Large intestine (tissue), 3 donors: ENCODE measurements around the gene CCIN. TPM values are rescaled to one million over a fixed set of nuclear protein-coding genes. Genes with fewer than 3 reads are reported as not detected.
"Not testable (repeated sequence)": the region's sequence is repeated elsewhere in the genome, so short reads cannot be mapped to it uniquely, and the experiment has no call there.

Experiments
- DNase-seq, 2 donors: peaks; one replicate each; pipeline versions ENCODE4 v3.0.0 to v3.0.0-alpha.2; 2013
- H3K27ac ChIP-seq: one replicate; pipeline ENCODE4 v1.5.1; 2013; ENCODE audit warnings: low read length
- H3K27me3 ChIP-seq: 2 replicates; pipeline ENCODE4 v1.6.1; 2013; ENCODE audit warnings: low read length; ENCODE audit not compliant: control insufficient read depth, insufficient read depth
- H3K36me3 ChIP-seq: 2 replicates; pipeline ENCODE4 v1.6.1; 2013; ENCODE audit warnings: low read length; ENCODE audit not compliant: control insufficient read depth, insufficient read depth
- H3K4me1 ChIP-seq: one replicate; pipeline ENCODE4 v1.6.1; 2013; ENCODE audit warnings: low read length; ENCODE audit not compliant: control insufficient read depth, insufficient read depth
- H3K4me3 ChIP-seq: one replicate; pipeline ENCODE4 v1.5.1; 2013; ENCODE audit warnings: low read length
- H3K9me3 ChIP-seq: one replicate; pipeline ENCODE4 v1.6.1; 2013; ENCODE audit warnings: mild to moderate bottlenecking, low read depth, low read length, moderate library complexity; ENCODE audit not compliant: control insufficient read depth
- WGBS: methylation state at CpG from one replicate; pipeline ENCODE4 v1.1.5; 2013; ENCODE audit warnings: low lambda C conversion rate; ENCODE audit not compliant: insufficient coverage; 5-methylcytosine and 5-hydroxymethylcytosine counted together
- polyA plus RNA-seq: library from polyadenylated mRNA; unstranded; fragments of 120-200 nt; gene quantifications from one replicate; pipeline ENCODE4 v1.2.1, GENCODE V29; 2013

The CCIN gene
- polyA plus RNA-seq, 1 donor = 0.07 TPM

- WGBS = no CpG with 5 or more reads among the region's 7 CpGs
- H3K27ac ChIP-seq, H3K4me1 ChIP-seq, DNase-seq, H3K9me3 ChIP-seq, H3K4me3 ChIP-seq, H3K36me3 ChIP-seq: not testable (repeated sequence)
- peaks cover 16% of the 10 kb centered on the region for H3K27me3 ChIP-seq
Measured at GRCh38 chr9:36131666-36132065, 37.5 kb upstream of the CCIN start.

- Histone ChIP-seq H3K4me1 (peaks cover 7% of the 10 kb centered on the region), H3K27ac (no peak overlapping the region), H3K9me3 (no peaks in the 10 kb centered on the region), H3K4me3 (no peak overlapping the region), H3K36me3 (no peaks in the 10 kb centered on the region), H3K27me3 (peaks cover 19% of the 10 kb centered on the region)
- no peak for DNase-seq
- WGBS = no CpG with 5 or more reads among the region's 3 CpGs
Measured at GRCh38 chr9:36132086-36132485, 37.1 kb upstream of the CCIN start.

GRCh38 chr9:36134761-36135505 lies 34.3 kb upstream of the CCIN start:
- Histone ChIP-seq H3K9me3 (no peaks in the 10 kb centered on the region), H3K4me1 (peaks cover 14% of the 10 kb centered on the region), H3K27me3 (peaks cover 33% of the 10 kb centered on the region), H3K4me3 (no peak overlapping the region), H3K36me3 (no peaks in the 10 kb centered on the region), H3K27ac (no peak overlapping the region)
- DNase-seq = no peak
- WGBS = no CpG with 5 or more reads among the region's 9 CpGs

GRCh38 chr9:36135741-36136271 lies 33.4 kb upstream of the CCIN start:
- no peak overlapping the region for H3K27ac ChIP-seq
- peak overlapping the region; percentile 34 for H3K4me3 ChIP-seq
- peaks cover 16% of the 10 kb centered on the region for H3K4me1 ChIP-seq
- peaks cover 33% of the 10 kb centered on the region for H3K27me3 ChIP-seq
- H3K9me3 ChIP-seq = no peaks in the 10 kb centered on the region
- WGBS = no CpG with 5 or more reads among the region's 18 CpGs
- DNase-seq = no peak
- no peaks in the 10 kb centered on the region for H3K36me3 ChIP-seq

- Histone ChIP-seq H3K9me3 (no peaks in the 10 kb centered on the region), H3K36me3 (no peaks in the 10 kb centered on the region), H3K4me1 (peaks cover 16% of the 10 kb centered on the region), H3K27me3 (peaks cover 33% of the 10 kb centered on the region), H3K4me3 (peak within 1 kb of the TSS; percentile 58), H3K27ac (peak within 1 kb of the TSS; percentile 39)
- no CpG with 5 or more reads among the region's 83 CpGs for WGBS
- DNase-seq = peak; percentile 58 to 87
Measured at GRCh38 chr9:36136272-36136893, 32.8 kb upstream of the CCIN start, which contains the start of gene GLIPR2. GLIPR2 (plus strand) TSS chr9:36136733; CDS start chr9:36136779, 46 bp downstream.

- Histone ChIP-seq H3K36me3 (no peaks in the 10 kb centered on the region), H3K27ac (peak overlapping the region; percentile 39), H3K4me3 (peak overlapping the region; percentile 58), H3K4me1 (peaks cover 16% of the 10 kb centered on the region), H3K27me3 (peaks cover 33% of the 10 kb centered on the region), H3K9me3 (no peaks in the 10 kb centered on the region)
- 6% methylated on average over 3 of the region's 40 CpGs for WGBS
- DNase-seq = no peak
Measured at GRCh38 chr9:36136894-36137391, 32.2 kb upstream of the CCIN start.

GRCh38 chr9:36137392-36138004 lies 31.7 kb upstream of the CCIN start:
- Histone ChIP-seq H3K4me1 (peaks cover 20% of the 10 kb centered on the region), H3K9me3 (no peaks in the 10 kb centered on the region), H3K36me3 (no peaks in the 10 kb centered on the region), H3K27me3 (peaks cover 33% of the 10 kb centered on the region), H3K4me3 (peak overlapping the region; percentile 58), H3K27ac (peak overlapping the region; percentile 39)
- DNase-seq = peak; percentile 47 to 52
- no CpG with 5 or more reads among the region's 12 CpGs for WGBS

GRCh38 chr9:36138496-36138895 lies 30.7 kb upstream of the CCIN start:
- no peak for DNase-seq
- H3K27ac ChIP-seq = no peak overlapping the region
- no peak overlapping the region for H3K4me3 ChIP-seq
- H3K9me3 ChIP-seq = no peaks in the 10 kb centered on the region
- H3K4me1 ChIP-seq = peaks cover 30% of the 10 kb centered on the region
- 100% methylated on average over 1 of the region's 10 CpGs for WGBS
- H3K27me3 ChIP-seq = peaks cover 33% of the 10 kb centered on the region
- H3K36me3 ChIP-seq = no peaks in the 10 kb centered on the region

GRCh38 chr9:36138901-36139300 lies 30.3 kb upstream of the CCIN start:
- Histone ChIP-seq H3K9me3 (no peaks in the 10 kb centered on the region), H3K27me3 (peaks cover 33% of the 10 kb centered on the region), H3K36me3 (peaks cover 3% of the 10 kb centered on the region), H3K4me1 (peaks cover 30% of the 10 kb centered on the region), H3K27ac (no peak overlapping the region), H3K4me3 (no peak overlapping the region)
- WGBS = no CpG with 5 or more reads among the region's 5 CpGs
- DNase-seq = no peak
